OCI-LY1 (cell line): ENCODE measurements around the gene PSPH.

Source experiments
- H2AFZ ChIP-seq: fragments of 200-600 bp; sonication (generic), shearing (Covaris generic); 2 replicates; pipeline ENCODE4 v1.6.0; 2014; ENCODE audit warnings: antibody characterized with exemption, mild to moderate bottlenecking, low read length
- H3F3A ChIP-seq: fragments of 200-600 bp; sonication (generic), shearing (Covaris generic); 2 replicates; pipeline ENCODE4 v1.6.0; 2014; ENCODE audit warnings: mild to moderate bottlenecking, antibody characterized with exemption, low read length, moderate library complexity; ENCODE audit not compliant: insufficient read depth
- H3K27ac ChIP-seq: fragments of 200-600 bp; sonication (generic); 2 replicates; pipeline ENCODE4 v1.5.1; 2014; ENCODE audit warnings: low read length, mixed run types, mild to moderate bottlenecking, low read depth; ENCODE audit not compliant: poor library complexity, severe bottlenecking
- H3K27me3 ChIP-seq: fragments of 200-600 bp; sonication (generic); 2 replicates; pipeline ENCODE4 v1.6.0; 2014; ENCODE audit warnings: antibody characterized with exemption, mild to moderate bottlenecking, low read length, moderate library complexity; ENCODE audit not compliant: insufficient read depth
- H3K36me3 ChIP-seq: fragments of 200-600 bp; sonication (generic); 2 replicates; pipeline ENCODE4 v1.6.1; 2014; ENCODE audit warnings: mild to moderate bottlenecking, antibody characterized with exemption, low read length, moderate library complexity, mixed read lengths; ENCODE audit not compliant: insufficient read depth
- H3K4me1 ChIP-seq: fragments of 200-600 bp; sonication (generic); 2 replicates; pipeline ENCODE4 v1.5.1; 2014; ENCODE audit warnings: mild to moderate bottlenecking, low read length, moderate library complexity; ENCODE audit not compliant: insufficient read depth, severe bottlenecking
- H3K4me2 ChIP-seq: fragments of 200-600 bp; sonication (generic), shearing (Covaris generic); 2 replicates; pipeline ENCODE4 v1.6.1; 2014; ENCODE audit warnings: low read length
- H3K4me3 ChIP-seq: fragments of 200-600 bp; sonication (generic); 2 replicates; pipeline ENCODE4 v1.5.1; 2014; ENCODE audit warnings: low read length, low read depth, mild to moderate bottlenecking, mixed read lengths; ENCODE audit not compliant: poor library complexity, severe bottlenecking
- H3K79me2 ChIP-seq: fragments of 200-600 bp; shearing (Covaris generic); 2 replicates; pipeline ENCODE4 v1.6.1; 2016; ENCODE audit warnings: mixed run types, low read length, mixed read lengths; ENCODE audit not compliant: insufficient read depth
- H3K9ac ChIP-seq: fragments of 200-600 bp; sonication (generic), shearing (Covaris generic); 2 replicates; pipeline ENCODE4 v1.6.1; 2014; ENCODE audit warnings: mild to moderate bottlenecking, low read length, mixed read lengths
- H3K9me2 ChIP-seq: fragments of 200-600 bp; sonication (generic), shearing (Covaris generic); 2 replicates; pipeline ENCODE4 v1.6.1; 2014; ENCODE audit warnings: low read depth, mild to moderate bottlenecking, low read length, mixed read lengths
- H3K9me3 ChIP-seq: fragments of 200-600 bp; shearing (Covaris generic); 2 replicates; pipeline ENCODE4 v1.6.1; 2014; ENCODE audit warnings: low read length, mixed read lengths
- H4K20me1 ChIP-seq: fragments of 200-600 bp; sonication (generic), shearing (Covaris generic); 2 replicates; pipeline ENCODE4 v1.6.0; 2016; ENCODE audit warnings: mild to moderate bottlenecking, low read length; ENCODE audit not compliant: insufficient read depth
- EZH2 ChIP-seq: fragments of 200-600 bp; sonication (generic), shearing (Covaris generic); IDR thresholded peaks from 2 replicates; pipeline ENCODE4 v1.8.0; 2017; ENCODE audit warnings: borderline replicate concordance, mixed run types, mild to moderate bottlenecking, antibody characterized with exemption, low read length, moderate library complexity, mixed read lengths
- TF ChIP-seq, protein P1 (sequence below): fragments of 200-600 bp; sonication (generic), shearing (Covaris generic); IDR thresholded peaks from 2 replicates; pipeline ENCODE4 v1.5.1; 2017; ENCODE audit warnings: mild to moderate bottlenecking, antibody characterized with exemption, low read length, moderate library complexity, mixed read lengths

PSPH gene

DNA sequence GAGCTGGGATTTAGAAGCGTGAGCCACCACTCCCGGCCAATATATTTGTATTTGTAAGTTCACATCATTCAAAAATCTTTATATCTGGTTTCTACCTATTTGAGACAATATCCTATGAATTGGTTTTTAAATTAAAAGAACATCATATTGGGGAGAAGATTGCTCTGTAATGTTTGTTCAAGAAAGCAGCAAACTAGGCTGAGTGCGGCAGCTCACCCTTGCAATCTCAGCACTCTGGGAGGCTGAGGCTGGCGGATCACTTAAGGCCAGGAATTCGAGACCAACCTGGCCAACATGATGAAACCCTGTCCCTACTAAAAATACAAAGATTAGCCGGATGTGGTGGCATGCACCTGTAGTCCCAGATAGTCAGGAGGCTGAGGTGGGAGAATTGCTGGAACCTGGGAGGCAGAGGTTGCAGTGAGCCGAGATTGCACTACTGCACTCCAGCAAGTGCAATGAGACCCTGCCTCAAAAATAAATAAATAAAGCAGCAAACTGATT, 77.4 kb downstream of the PSPH start:
- Histone ChIP-seq H3F3A (no peaks in the 10 kb centered on the region), H3K79me2 (peaks cover 5% of the 10 kb centered on the region; the same call in 1 of the 2 replicates), H3K9ac (no peak overlapping the region), H3K9me2 (no peaks in the 10 kb centered on the region), H3K36me3 (peaks cover 13% of the 10 kb centered on the region; the same call in 1 of the 2 replicates), H4K20me1 (no peaks in the 10 kb centered on the region), H3K4me2 (no peak overlapping the region), H3K27me3 (no peaks in the 10 kb centered on the region), H3K4me3 (no peak overlapping the region), H2AFZ (no peak overlapping the region), H3K4me1 (no peaks in the 10 kb centered on the region), H3K9me3 (no peaks in the 10 kb centered on the region), H3K27ac (no peak overlapping the region)
- TF ChIP-seq, protein P1, sequence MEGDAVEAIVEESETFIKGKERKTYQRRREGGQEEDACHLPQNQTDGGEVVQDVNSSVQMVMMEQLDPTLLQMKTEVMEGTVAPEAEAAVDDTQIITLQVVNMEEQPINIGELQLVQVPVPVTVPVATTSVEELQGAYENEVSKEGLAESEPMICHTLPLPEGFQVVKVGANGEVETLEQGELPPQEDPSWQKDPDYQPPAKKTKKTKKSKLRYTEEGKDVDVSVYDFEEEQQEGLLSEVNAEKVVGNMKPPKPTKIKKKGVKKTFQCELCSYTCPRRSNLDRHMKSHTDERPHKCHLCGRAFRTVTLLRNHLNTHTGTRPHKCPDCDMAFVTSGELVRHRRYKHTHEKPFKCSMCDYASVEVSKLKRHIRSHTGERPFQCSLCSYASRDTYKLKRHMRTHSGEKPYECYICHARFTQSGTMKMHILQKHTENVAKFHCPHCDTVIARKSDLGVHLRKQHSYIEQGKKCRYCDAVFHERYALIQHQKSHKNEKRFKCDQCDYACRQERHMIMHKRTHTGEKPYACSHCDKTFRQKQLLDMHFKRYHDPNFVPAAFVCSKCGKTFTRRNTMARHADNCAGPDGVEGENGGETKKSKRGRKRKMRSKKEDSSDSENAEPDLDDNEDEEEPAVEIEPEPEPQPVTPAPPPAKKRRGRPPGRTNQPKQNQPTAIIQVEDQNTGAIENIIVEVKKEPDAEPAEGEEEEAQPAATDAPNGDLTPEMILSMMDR, result no peak
- TF ChIP-seq EZH2, result no peak

DNA sequence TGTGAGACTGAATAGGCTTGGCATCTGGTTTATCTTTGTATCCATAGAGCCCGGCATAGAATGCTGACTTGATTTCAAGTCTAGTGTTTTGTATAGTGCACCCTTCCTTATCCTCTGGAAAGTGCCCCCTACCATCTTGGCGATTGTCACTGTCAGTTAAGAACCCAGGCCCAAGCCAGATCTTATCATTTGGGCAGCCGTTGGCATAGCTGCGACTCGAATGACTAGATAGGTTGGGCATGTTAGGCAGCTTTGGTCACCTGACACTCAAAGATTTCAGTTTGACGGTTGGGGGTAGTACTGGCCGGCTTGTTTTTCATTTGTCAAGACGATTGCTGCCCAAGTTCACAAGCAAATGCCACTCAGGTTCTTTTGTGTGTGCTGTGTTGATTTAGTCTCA, 80.3 kb downstream of the PSPH start:
- Histone ChIP-seq H3K79me2 (peaks cover 5% of the 10 kb centered on the region; the same call in 1 of the 2 replicates), H3K27me3 (no peaks in the 10 kb centered on the region), H2AFZ (no peak overlapping the region), H3K27ac (no peak overlapping the region), H3K4me3 (no peak overlapping the region), H3F3A (no peaks in the 10 kb centered on the region), H3K9me2 (no peaks in the 10 kb centered on the region), H3K4me2 (no peak overlapping the region), H4K20me1 (no peaks in the 10 kb centered on the region), H3K4me1 (no peaks in the 10 kb centered on the region), H3K9ac (no peak overlapping the region), H3K36me3 (no peaks in the 10 kb centered on the region), H3K9me3 (no peaks in the 10 kb centered on the region)
- TF ChIP-seq EZH2, result no peak
- TF ChIP-seq, protein P1, result no peak

DNA sequence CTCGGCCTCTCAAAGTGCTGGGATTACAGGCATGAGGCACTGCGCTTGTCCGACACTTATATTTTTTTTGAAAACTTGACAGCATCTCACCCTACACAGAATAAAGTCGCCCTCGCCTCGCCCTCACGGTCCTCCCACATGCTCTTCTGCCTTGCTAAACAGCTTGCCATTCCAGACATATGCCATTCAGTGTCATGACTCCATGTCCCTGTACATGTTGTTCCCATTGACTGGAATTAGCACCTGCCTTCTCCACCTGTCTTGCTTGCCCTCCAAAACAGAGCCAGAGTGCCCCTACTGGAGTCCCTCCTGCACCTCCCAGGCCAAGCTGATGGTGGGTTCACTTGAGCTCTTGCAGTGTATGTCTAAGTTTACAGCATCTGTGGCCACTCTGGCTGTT, 80.7 kb downstream of the PSPH start:
- H4K20me1 ChIP-seq, result no peaks in the 10 kb centered on the region
- TF ChIP-seq, protein P1, result no peak
- no peak for TF ChIP-seq EZH2
- no peaks in the 10 kb centered on the region for H3K27me3 ChIP-seq
- H3K9me3 ChIP-seq, result no peaks in the 10 kb centered on the region
- no peak overlapping the region for H2AFZ ChIP-seq
- H3K9ac ChIP-seq, result no peak overlapping the region
- no peak overlapping the region for H3K27ac ChIP-seq
- H3F3A ChIP-seq, result no peaks in the 10 kb centered on the region
- H3K4me1 ChIP-seq, result no peaks in the 10 kb centered on the region
- no peaks in the 10 kb centered on the region for H3K36me3 ChIP-seq
- no peak overlapping the region for H3K4me3 ChIP-seq
- peaks cover 5% of the 10 kb centered on the region; the same call in 1 of the 2 replicates for H3K79me2 ChIP-seq
- no peak overlapping the region for H3K4me2 ChIP-seq
- H3K9me2 ChIP-seq, result no peaks in the 10 kb centered on the region
